Measurements from ENCODE around the gene AK8. TPM values are rescaled to one million over a fixed set of nuclear protein-coding genes. Genes with fewer than 3 reads are reported as not detected.

Gene AK8
- total and polyA plus RNA-seq, 2 experiments from 2014 or later, result 0.14 to 0.78 TPM

DNA sequence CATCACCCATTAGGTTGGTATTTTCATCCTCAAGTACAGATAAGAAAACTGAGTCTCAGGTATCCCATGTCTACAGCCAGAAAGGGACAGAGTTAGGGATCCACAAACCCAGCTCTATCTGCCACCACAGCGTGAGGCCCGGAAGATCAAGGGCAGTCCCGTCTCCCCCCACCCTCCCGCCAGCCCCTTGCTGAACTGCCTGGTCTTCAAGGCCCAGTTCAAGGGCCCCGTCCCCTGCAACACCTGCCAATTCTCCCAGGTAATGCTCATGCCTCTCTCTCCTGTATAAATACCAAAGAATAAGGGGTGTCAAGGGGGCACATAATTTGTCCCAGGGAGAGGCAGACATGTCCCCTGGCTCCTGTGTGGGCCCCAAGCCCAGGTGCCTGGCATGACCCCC lies 50.7 kb downstream of the AK8 start:
- no peak for DNase-seq (ENCODE audit: low spot score)
- H3K79me2 ChIP-seq (replicated peaks; ENCODE audit: insufficient read depth), result no peaks in the 10 kb centered on the region
- H4K20me1 ChIP-seq (replicated peaks; ENCODE audit: insufficient read depth), result no peaks in the 10 kb centered on the region
- Mint-ChIP-seq H3K36me3 (ENCODE audit: low read depth) (no peaks in the 10 kb centered on the region), H3K9me3 (no peaks in the 10 kb centered on the region), H3K27ac (no peak overlapping the region), H3K4me1 (peaks cover 8% of the 10 kb centered on the region), H3K4me3 (no peak overlapping the region), H3K27me3 (ENCODE audit: insufficient read depth, low read depth, poor library complexity) (no peaks in the 10 kb centered on the region)
- H3F3A ChIP-seq (replicated peaks; ENCODE audit: low read depth), result no peaks in the 10 kb centered on the region
- no peak overlapping the region for H3K4me3 ChIP-seq
- no peak overlapping the region for H3K4me2 ChIP-seq
- no peak overlapping the region for H3K27ac ChIP-seq (ENCODE audit: low read depth)
- no peak overlapping the region for H2AFZ ChIP-seq
- no peaks in the 10 kb centered on the region for H3K36me3 ChIP-seq (ENCODE audit: insufficient read depth)
- no peaks in the 10 kb centered on the region for H3K9me2 ChIP-seq (ENCODE audit: insufficient read depth)
- no peaks in the 10 kb centered on the region for H3K27me3 ChIP-seq (ENCODE audit: insufficient read depth)
- H3K4me1 ChIP-seq (ENCODE audit: insufficient read depth), result no peaks in the 10 kb centered on the region
- TF ChIP-seq JUNB (IDR thresholded peaks at IDR 0.05; ENCODE audit: unreplicated experiment), result no peak
- TF ChIP-seq, protein P1, sequence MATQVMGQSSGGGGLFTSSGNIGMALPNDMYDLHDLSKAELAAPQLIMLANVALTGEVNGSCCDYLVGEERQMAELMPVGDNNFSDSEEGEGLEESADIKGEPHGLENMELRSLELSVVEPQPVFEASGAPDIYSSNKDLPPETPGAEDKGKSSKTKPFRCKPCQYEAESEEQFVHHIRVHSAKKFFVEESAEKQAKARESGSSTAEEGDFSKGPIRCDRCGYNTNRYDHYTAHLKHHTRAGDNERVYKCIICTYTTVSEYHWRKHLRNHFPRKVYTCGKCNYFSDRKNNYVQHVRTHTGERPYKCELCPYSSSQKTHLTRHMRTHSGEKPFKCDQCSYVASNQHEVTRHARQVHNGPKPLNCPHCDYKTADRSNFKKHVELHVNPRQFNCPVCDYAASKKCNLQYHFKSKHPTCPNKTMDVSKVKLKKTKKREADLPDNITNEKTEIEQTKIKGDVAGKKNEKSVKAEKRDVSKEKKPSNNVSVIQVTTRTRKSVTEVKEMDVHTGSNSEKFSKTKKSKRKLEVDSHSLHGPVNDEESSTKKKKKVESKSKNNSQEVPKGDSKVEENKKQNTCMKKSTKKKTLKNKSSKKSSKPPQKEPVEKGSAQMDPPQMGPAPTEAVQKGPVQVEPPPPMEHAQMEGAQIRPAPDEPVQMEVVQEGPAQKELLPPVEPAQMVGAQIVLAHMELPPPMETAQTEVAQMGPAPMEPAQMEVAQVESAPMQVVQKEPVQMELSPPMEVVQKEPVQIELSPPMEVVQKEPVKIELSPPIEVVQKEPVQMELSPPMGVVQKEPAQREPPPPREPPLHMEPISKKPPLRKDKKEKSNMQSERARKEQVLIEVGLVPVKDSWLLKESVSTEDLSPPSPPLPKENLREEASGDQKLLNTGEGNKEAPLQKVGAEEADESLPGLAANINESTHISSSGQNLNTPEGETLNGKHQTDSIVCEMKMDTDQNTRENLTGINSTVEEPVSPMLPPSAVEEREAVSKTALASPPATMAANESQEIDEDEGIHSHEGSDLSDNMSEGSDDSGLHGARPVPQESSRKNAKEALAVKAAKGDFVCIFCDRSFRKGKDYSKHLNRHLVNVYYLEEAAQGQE (IDR thresholded peaks at IDR 0.05; ENCODE audit: unreplicated experiment), result no peak
- TF ChIP-seq ETS1 (IDR thresholded peaks at IDR 0.05), result no peak
- TF ChIP-seq ZNF331 (CRISPR knock-in tag; IDR thresholded peaks at IDR 0.05; ENCODE audit: low read depth), result no peak
- TF ChIP-seq NANOG (IDR thresholded peaks at IDR 0.05; ENCODE audit: borderline replicate concordance), result no peak
- no peak for TF ChIP-seq STAT1 (IDR thresholded peaks at IDR 0.05; ENCODE audit: unreplicated experiment)
- no peak for TF ChIP-seq CREB1 (CRISPR knock-in tag; IDR thresholded peaks at IDR 0.05; ENCODE audit: low read depth)
- no peak for TF ChIP-seq ZNF114 (CRISPR knock-in tag; IDR thresholded peaks at IDR 0.05)
- TF ChIP-seq, protein P2, sequence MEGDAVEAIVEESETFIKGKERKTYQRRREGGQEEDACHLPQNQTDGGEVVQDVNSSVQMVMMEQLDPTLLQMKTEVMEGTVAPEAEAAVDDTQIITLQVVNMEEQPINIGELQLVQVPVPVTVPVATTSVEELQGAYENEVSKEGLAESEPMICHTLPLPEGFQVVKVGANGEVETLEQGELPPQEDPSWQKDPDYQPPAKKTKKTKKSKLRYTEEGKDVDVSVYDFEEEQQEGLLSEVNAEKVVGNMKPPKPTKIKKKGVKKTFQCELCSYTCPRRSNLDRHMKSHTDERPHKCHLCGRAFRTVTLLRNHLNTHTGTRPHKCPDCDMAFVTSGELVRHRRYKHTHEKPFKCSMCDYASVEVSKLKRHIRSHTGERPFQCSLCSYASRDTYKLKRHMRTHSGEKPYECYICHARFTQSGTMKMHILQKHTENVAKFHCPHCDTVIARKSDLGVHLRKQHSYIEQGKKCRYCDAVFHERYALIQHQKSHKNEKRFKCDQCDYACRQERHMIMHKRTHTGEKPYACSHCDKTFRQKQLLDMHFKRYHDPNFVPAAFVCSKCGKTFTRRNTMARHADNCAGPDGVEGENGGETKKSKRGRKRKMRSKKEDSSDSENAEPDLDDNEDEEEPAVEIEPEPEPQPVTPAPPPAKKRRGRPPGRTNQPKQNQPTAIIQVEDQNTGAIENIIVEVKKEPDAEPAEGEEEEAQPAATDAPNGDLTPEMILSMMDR (conservative IDR thresholded peaks at IDR 0.05; ENCODE audit: low read depth in 2 of 2), result no peak
- TF ChIP-seq, protein P3, sequence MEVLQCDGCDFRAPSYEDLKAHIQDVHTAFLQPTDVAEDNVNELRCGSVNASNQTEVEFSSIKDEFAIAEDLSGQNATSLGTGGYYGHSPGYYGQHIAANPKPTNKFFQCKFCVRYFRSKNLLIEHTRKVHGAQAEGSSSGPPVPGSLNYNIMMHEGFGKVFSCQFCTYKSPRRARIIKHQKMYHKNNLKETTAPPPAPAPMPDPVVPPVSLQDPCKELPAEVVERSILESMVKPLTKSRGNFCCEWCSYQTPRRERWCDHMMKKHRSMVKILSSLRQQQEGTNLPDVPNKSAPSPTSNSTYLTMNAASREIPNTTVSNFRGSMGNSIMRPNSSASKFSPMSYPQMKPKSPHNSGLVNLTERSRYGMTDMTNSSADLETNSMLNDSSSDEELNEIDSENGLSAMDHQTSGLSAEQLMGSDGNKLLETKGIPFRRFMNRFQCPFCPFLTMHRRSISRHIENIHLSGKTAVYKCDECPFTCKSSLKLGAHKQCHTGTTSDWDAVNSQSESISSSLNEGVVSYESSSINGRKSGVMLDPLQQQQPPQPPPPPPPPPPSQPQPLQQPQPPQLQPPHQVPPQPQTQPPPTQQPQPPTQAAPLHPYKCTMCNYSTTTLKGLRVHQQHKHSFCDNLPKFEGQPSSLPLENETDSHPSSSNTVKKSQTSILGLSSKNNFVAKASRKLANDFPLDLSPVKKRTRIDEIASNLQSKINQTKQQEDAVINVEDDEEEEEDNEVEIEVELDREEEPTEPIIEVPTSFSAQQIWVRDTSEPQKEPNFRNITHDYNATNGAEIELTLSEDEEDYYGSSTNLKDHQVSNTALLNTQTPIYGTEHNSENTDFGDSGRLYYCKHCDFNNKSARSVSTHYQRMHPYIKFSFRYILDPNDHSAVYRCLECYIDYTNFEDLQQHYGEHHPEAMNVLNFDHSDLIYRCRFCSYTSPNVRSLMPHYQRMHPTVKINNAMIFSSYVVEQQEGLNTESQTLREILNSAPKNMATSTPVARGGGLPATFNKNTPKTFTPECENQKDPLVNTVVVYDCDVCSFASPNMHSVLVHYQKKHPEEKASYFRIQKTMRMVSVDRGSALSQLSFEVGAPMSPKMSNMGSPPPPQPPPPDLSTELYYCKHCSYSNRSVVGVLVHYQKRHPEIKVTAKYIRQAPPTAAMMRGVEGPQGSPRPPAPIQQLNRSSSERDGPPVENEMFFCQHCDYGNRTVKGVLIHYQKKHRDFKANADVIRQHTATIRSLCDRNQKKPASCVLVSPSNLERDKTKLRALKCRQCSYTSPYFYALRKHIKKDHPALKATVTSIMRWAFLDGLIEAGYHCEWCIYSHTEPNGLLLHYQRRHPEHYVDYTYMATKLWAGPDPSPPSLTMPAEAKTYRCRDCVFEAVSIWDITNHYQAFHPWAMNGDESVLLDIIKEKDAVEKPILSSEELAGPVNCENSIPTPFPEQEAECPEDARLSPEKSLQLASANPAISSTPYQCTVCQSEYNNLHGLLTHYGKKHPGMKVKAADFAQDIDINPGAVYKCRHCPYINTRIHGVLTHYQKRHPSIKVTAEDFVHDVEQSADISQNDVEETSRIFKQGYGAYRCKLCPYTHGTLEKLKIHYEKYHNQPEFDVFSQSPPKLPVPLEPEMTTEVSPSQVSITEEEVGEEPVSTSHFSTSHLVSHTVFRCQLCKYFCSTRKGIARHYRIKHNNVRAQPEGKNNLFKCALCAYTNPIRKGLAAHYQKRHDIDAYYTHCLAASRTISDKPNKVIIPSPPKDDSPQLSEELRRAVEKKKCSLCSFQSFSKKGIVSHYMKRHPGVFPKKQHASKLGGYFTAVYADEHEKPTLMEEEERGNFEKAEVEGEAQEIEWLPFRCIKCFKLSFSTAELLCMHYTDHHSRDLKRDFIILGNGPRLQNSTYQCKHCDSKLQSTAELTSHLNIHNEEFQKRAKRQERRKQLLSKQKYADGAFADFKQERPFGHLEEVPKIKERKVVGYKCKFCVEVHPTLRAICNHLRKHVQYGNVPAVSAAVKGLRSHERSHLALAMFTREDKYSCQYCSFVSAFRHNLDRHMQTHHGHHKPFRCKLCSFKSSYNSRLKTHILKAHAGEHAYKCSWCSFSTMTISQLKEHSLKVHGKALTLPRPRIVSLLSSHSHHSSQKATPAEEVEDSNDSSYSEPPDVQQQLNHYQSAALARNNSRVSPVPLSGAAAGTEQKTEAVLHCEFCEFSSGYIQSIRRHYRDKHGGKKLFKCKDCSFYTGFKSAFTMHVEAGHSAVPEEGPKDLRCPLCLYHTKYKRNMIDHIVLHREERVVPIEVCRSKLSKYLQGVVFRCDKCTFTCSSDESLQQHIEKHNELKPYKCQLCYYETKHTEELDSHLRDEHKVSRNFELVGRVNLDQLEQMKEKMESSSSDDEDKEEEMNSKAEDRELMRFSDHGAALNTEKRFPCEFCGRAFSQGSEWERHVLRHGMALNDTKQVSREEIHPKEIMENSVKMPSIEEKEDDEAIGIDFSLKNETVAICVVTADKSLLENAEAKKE (CRISPR knock-in tag; IDR thresholded peaks at IDR 0.05), result no peak
- TF ChIP-seq EZH2 (IDR thresholded peaks at IDR 0.05; ENCODE audit: low read depth, unreplicated experiment), result no peak
- ATAC-seq, result no peak

Measured in GM23338 (cell line).